ENCODE data around the gene ASGR1. TPM values are rescaled to one million over a fixed set of nuclear protein-coding genes. Genes with fewer than 3 reads are reported as not detected.
"Not testable (repeated sequence)": the region's sequence is repeated elsewhere in the genome, so short reads cannot be mapped to it uniquely, and the experiment has no call there.

The ASGR1 gene
- total and polyA plus RNA-seq, 2 donors = 0.90 to 3.3 TPM

DNA sequence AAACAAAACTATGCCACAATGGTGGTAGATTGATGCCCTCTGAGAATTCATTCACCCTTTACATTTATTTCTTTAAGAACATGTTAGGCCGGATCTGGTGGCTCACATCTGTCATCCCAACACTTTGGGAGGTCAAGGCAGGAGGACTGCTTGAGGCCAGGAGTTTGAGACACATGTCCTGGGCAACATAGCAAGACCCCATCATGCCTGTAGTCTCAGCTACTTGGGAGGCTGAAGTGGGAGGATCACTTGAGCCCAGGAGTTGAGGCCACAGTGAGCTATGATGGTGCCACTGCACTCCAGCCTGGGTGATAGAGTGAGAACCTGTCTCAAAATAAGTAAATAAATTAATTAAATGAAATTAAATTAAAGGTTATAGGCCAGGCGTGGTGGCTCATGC lies 2.9 kb upstream of the ASGR1 start:
- peaks cover 4 to 28% of the 10 kb centered on the region in 2 donors for H3K27me3 ChIP-seq (ENCODE audit: control insufficient read depth in 2 of 2, insufficient read depth in 1 of 2, low read length in 1 of 2)
- H3K36me3 ChIP-seq (ENCODE audit: control insufficient read depth in 2 of 2, insufficient read depth in 2 of 2, low read length in 1 of 2); H3K27ac ChIP-seq (ENCODE audit: low read depth in 1 of 2, low read length in 1 of 2); DNase-seq (ENCODE audit: low read depth in 6 of 9, low spot score in 9 of 9); H3K9me3 ChIP-seq (ENCODE audit: control insufficient read depth in 2 of 2, insufficient read depth in 1 of 2, low read length in 1 of 2); H3K4me3 ChIP-seq (ENCODE audit: low read length in 2 of 2): not testable (repeated sequence)
- peaks cover 3 to 12% of the 10 kb centered on the region in 2 donors for H3K4me1 ChIP-seq (ENCODE audit: control insufficient read depth in 2 of 2, insufficient read depth in 2 of 2, low read length in 2 of 2)
- over 99% methylated on average over 2 of the region's 2 CpGs for WGBS

DNA sequence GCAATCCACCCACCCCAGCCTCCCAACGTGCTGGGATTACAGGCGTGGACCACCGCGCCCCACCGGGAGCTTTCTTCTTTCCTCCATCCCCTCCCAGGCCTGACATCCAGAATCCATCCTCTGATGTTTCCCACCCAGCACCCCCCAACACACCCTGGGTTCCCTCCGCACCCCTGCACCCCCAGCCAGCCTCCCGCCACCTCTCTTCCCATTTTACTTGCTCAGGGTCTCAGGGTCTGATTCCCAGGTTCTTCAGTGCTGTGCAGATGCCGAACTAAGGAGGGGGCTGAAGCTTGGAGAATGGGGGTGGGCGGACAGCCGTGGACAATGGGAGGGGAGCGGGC lies 225 bp downstream of the ASGR1 start:
- WGBS = 93% methylated on average over 11 of the region's 11 CpGs
- H3K27me3 ChIP-seq (ENCODE audit: control insufficient read depth in 2 of 2, insufficient read depth in 1 of 2, low read length in 1 of 2) = peaks cover 5 to 59% of the 10 kb centered on the region in 2 donors
- H3K4me1 ChIP-seq (ENCODE audit: control insufficient read depth in 2 of 2, insufficient read depth in 2 of 2, low read length in 2 of 2) = peaks cover 7 to 15% of the 10 kb centered on the region in 2 donors
- DNase-seq (ENCODE audit: low read depth in 6 of 9, low spot score in 9 of 9) = no peak
- no peak overlapping the region for H3K4me3 ChIP-seq (ENCODE audit: low read length in 2 of 2)
- H3K27ac ChIP-seq (ENCODE audit: low read depth in 1 of 2, low read length in 1 of 2) = no peak overlapping the region
- no peaks in the 10 kb centered on the region for H3K36me3 ChIP-seq (ENCODE audit: control insufficient read depth in 2 of 2, insufficient read depth in 2 of 2, low read length in 1 of 2)
- peaks cover 1 to 5% of the 10 kb centered on the region in 2 donors for H3K9me3 ChIP-seq (ENCODE audit: control insufficient read depth in 2 of 2, insufficient read depth in 1 of 2, low read length in 1 of 2)

DNA sequence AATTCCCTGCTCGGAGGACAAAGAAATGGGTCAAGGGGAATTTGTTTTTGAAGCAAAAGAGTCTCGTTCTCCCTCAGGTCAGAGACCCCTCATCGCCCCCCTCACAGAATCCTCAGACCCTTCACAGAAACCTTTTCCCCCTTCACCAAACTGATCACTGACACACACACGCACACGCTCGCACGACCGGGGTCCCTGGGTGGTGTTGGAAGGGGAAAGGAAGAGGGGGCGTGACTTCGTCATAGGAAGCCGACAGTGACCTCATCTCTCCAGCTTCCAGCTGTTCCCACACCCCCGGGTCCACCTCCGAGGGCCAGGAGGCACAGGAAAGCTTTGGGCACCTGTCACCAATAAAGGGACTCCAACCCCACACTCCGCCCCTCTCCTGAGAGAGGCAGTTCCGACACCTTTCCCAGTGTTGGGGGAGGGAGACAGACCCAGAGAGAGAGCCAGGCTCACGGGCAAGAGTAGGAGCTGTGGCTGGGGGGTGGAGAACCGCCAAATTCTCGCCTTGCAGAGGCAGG lies 1.2 kb downstream of the ASGR1 start:
- H3K27ac ChIP-seq (ENCODE audit: low read depth in 1 of 2, low read length in 1 of 2) = no peak overlapping the region
- H3K27me3 ChIP-seq (ENCODE audit: control insufficient read depth in 2 of 2, insufficient read depth in 1 of 2, low read length in 1 of 2) = peaks cover 9 to 65% of the 10 kb centered on the region in 2 donors
- WGBS = 10% methylated on average over 18 of the region's 18 CpGs
- peak overlapping the region; percentile 16 to 21 for H3K4me3 ChIP-seq (ENCODE audit: low read length in 2 of 2)
- H3K4me1 ChIP-seq (ENCODE audit: control insufficient read depth in 2 of 2, insufficient read depth in 2 of 2, low read length in 2 of 2) = peaks cover 7 to 15% of the 10 kb centered on the region in 2 donors
- peaks cover 1 to 5% of the 10 kb centered on the region in 2 donors for H3K9me3 ChIP-seq (ENCODE audit: control insufficient read depth in 2 of 2, insufficient read depth in 1 of 2, low read length in 1 of 2)
- peak in 1 of 9 donors; percentile 25 for DNase-seq (ENCODE audit: low read depth in 6 of 9, low spot score in 9 of 9)
- no peaks in the 10 kb centered on the region for H3K36me3 ChIP-seq (ENCODE audit: control insufficient read depth in 2 of 2, insufficient read depth in 2 of 2, low read length in 1 of 2)

DNA sequence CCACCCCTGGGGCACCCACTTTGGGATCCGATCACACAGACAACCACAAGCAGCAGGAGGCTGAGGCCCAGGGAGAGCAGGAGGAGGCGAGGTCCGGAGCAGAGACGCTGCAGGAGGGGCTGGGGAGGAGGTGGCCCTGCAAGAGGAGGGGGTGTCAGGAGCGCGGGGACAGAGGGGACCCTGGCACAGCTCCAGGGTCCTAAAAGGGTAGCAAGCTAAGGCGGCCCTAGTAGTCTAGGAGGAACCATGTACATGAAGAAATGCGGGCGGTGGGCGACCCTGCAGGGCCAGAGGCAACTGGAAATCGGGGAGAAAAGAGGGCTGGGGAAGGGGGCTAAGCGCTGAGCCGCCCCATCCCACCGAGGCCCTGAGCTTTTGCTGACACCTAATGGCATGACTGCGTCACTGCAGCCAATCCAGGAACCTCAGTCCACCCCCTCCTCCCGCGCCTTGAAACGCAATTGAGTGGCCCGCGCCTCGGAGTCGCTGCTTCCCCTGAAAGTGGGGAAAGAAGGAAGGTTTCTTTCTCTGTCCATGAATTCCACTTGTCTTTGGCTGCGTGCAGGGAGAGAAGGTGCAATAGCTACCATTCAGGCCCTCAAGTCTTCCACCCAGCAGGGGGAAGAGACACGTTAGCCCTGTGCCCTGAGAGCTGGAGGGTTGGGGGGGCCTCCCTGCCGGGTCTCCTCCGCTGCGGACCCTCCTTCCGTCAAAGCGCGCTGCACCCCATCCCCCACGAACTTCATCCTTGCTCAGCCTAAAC lies 1.8 kb downstream of the ASGR1 start:
- Histone ChIP-seq H3K9me3 (ENCODE audit: control insufficient read depth in 2 of 2, insufficient read depth in 1 of 2, low read length in 1 of 2) (peaks cover 1 to 5% of the 10 kb centered on the region in 2 donors), H3K27me3 (ENCODE audit: control insufficient read depth in 2 of 2, insufficient read depth in 1 of 2, low read length in 1 of 2) (peaks cover 9 to 71% of the 10 kb centered on the region in 2 donors), H3K27ac (ENCODE audit: low read depth in 1 of 2, low read length in 1 of 2) (no peak overlapping the region), H3K36me3 (ENCODE audit: control insufficient read depth in 2 of 2, insufficient read depth in 2 of 2, low read length in 1 of 2) (no peaks in the 10 kb centered on the region), H3K4me1 (ENCODE audit: control insufficient read depth in 2 of 2, insufficient read depth in 2 of 2, low read length in 2 of 2) (peaks cover 7 to 15% of the 10 kb centered on the region in 2 donors), H3K4me3 (ENCODE audit: low read length in 2 of 2) (peak overlapping the region; percentile 16 to 21)
- peak in 8 of 9 donors; percentile 16 to 78 (median 56) for DNase-seq (ENCODE audit: low read depth in 6 of 9, low spot score in 9 of 9)
- WGBS = 4% methylated on average over 31 of the region's 31 CpGs

DNA sequence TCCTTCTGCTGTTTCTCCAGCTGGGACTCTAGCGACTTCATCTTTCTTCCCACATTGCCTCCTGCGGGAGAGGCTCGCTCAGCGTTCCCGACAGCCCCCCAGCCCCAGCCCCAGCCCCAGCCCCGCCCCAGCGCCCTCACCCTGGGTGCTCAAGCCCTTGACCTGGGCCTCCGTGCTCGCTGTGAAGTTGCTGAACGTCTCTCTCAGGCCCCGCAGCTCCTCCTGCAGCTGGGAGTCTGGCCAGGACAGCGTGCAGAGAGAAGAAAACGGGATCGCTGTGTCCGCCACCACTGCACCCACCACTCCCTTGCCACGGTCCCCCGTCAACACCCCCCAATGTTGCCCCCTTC lies 2.4 kb downstream of the ASGR1 start:
- 37% methylated on average over 17 of the region's 17 CpGs for WGBS
- Histone ChIP-seq H3K9me3 (ENCODE audit: control insufficient read depth in 2 of 2, insufficient read depth in 1 of 2, low read length in 1 of 2) (peaks cover 1 to 5% of the 10 kb centered on the region in 2 donors), H3K4me3 (ENCODE audit: low read length in 2 of 2) (no peak overlapping the region), H3K27ac (ENCODE audit: low read depth in 1 of 2, low read length in 1 of 2) (no peak overlapping the region), H3K4me1 (ENCODE audit: control insufficient read depth in 2 of 2, insufficient read depth in 2 of 2, low read length in 2 of 2) (peaks cover 7 to 15% of the 10 kb centered on the region in 2 donors), H3K27me3 (ENCODE audit: control insufficient read depth in 2 of 2, insufficient read depth in 1 of 2, low read length in 1 of 2) (peaks cover 9 to 71% of the 10 kb centered on the region in 2 donors), H3K36me3 (ENCODE audit: control insufficient read depth in 2 of 2, insufficient read depth in 2 of 2, low read length in 1 of 2) (no peaks in the 10 kb centered on the region)
- DNase-seq (ENCODE audit: low read depth in 6 of 9, low spot score in 9 of 9) = no peak

DNA sequence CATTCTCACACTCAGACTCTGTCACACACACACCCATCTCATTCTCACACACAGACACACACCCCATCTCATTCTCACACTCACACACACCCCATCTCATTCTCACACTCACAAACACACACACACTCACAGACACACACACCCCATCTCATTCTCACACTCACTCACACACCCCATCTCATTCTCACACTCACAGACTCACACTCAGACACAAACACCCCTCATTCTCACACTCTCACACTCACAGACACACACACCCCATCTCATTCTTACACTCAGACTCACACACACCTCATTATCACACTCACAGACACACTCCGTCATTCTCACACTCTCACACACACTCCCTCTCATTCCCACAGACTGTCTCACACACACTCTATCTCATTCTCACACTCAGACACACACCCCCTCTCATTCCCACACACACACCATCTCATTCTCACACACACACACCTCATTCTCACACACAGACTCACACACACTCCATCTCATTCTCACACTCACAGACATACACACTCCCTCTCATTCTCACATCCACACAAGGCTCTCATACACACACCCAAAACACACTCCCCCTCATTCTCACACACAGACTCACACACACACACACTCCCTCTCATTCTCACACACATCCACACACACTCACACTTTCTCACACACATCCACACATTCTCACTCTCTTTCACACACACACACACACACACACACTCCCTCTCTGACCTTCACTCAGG lies 2.9 kb downstream of the ASGR1 start:
- no peak for DNase-seq (ENCODE audit: low read depth in 6 of 9, low spot score in 9 of 9)
- WGBS = 95% methylated on average over 1 of the region's 1 CpG

DNA sequence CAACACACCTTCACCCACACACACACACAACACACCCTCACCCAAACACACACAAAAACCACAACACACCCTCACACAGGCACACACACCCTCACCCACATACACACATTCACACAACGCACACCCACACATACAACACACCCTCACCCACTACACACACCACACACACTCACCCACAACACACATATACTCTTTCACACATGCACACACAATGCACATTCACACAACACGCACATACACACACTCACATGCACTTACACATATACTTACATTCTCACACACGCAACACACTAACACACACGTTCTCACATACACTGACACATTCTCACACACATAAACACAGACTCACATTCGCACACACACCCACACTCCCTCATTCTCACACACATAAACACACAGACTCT lies 3.8 kb downstream of the ASGR1 start:
- peaks cover 9 to 71% of the 10 kb centered on the region in 2 donors for H3K27me3 ChIP-seq (ENCODE audit: control insufficient read depth in 2 of 2, insufficient read depth in 1 of 2, low read length in 1 of 2)
- H3K36me3 ChIP-seq (ENCODE audit: control insufficient read depth in 2 of 2, insufficient read depth in 2 of 2, low read length in 1 of 2) = no peaks in the 10 kb centered on the region
- WGBS = 98% methylated on average over 5 of the region's 5 CpGs
- H3K4me3 ChIP-seq (ENCODE audit: low read length in 2 of 2) = no peak overlapping the region
- DNase-seq (ENCODE audit: low read depth in 6 of 9, low spot score in 9 of 9) = no peak
- peaks cover 7 to 15% of the 10 kb centered on the region in 2 donors for H3K4me1 ChIP-seq (ENCODE audit: control insufficient read depth in 2 of 2, insufficient read depth in 2 of 2, low read length in 2 of 2)
- H3K9me3 ChIP-seq (ENCODE audit: control insufficient read depth in 2 of 2, insufficient read depth in 1 of 2, low read length in 1 of 2) = peaks cover 1 to 5% of the 10 kb centered on the region in 2 donors
- no peak overlapping the region for H3K27ac ChIP-seq (ENCODE audit: low read depth in 1 of 2, low read length in 1 of 2)

More for the DNA sequence above, 2.9 kb downstream of the ASGR1 start:
- H3K4me3 ChIP-seq (ENCODE audit: low read length in 2 of 2) = no peak overlapping the region
- no peaks in the 10 kb centered on the region for H3K36me3 ChIP-seq (ENCODE audit: control insufficient read depth in 2 of 2, insufficient read depth in 2 of 2, low read length in 1 of 2)
- peaks cover 9 to 71% of the 10 kb centered on the region in 2 donors for H3K27me3 ChIP-seq (ENCODE audit: control insufficient read depth in 2 of 2, insufficient read depth in 1 of 2, low read length in 1 of 2)
- no peak overlapping the region for H3K27ac ChIP-seq (ENCODE audit: low read depth in 1 of 2, low read length in 1 of 2)
- H3K4me1 ChIP-seq (ENCODE audit: control insufficient read depth in 2 of 2, insufficient read depth in 2 of 2, low read length in 2 of 2) = peaks cover 7 to 15% of the 10 kb centered on the region in 2 donors
- H3K9me3 ChIP-seq (ENCODE audit: control insufficient read depth in 2 of 2, insufficient read depth in 1 of 2, low read length in 1 of 2) = peaks cover 1 to 5% of the 10 kb centered on the region in 2 donors

DNA sequence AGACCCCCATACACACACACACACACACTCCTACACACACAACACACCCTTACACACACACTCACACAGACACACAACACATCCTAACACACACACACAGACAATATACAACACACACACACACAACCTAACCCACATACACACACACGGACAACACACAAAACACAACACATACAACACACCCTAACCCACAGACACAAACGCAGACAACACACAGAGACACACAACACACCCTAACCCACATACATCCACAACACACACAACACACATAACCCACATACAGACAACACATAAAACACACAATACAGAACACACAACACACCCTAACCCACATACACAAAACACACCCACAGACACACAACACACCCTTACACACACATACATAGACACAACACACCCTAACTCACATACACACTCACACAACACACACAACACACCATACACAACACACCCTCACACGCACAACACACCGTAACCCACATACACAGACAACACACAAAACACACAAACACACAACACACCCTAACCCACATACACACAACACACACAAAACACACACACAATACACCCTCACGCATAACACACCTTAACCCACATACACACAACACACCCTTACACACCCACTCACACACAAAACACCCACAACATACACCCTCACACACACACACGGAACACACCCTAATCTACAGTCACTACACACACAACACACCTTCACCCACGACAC lies 4.4 kb downstream of the ASGR1 start:
- no peaks in the 10 kb centered on the region for H3K36me3 ChIP-seq (ENCODE audit: control insufficient read depth in 2 of 2, insufficient read depth in 2 of 2, low read length in 1 of 2)
- no peak overlapping the region for H3K4me3 ChIP-seq (ENCODE audit: low read length in 2 of 2)
- peaks cover 7 to 15% of the 10 kb centered on the region in 2 donors for H3K4me1 ChIP-seq (ENCODE audit: control insufficient read depth in 2 of 2, insufficient read depth in 2 of 2, low read length in 2 of 2)
- peaks cover 9 to 69% of the 10 kb centered on the region in 2 donors for H3K27me3 ChIP-seq (ENCODE audit: control insufficient read depth in 2 of 2, insufficient read depth in 1 of 2, low read length in 1 of 2)
- WGBS = 74% methylated on average over 7 of the region's 7 CpGs
- peaks cover 1 to 6% of the 10 kb centered on the region in 2 donors for H3K9me3 ChIP-seq (ENCODE audit: control insufficient read depth in 2 of 2, insufficient read depth in 1 of 2, low read length in 1 of 2)
- no peak for DNase-seq (ENCODE audit: low read depth in 6 of 9, low spot score in 9 of 9)
- no peak overlapping the region for H3K27ac ChIP-seq (ENCODE audit: low read depth in 1 of 2, low read length in 1 of 2)
